K562 (cell line): ENCODE results near the gene SEPTIN6. TPM values are rescaled to one million over a fixed set of nuclear protein-coding genes. Genes with fewer than 3 reads are reported as not detected.

ENCODE experiments used
- ATAC-seq: fragments of 200-7000 bp; cut with Tn5 transposase; 3 replicates; pipeline ENCODE4 v1.9.1; 2020; ENCODE audit warnings: moderate library complexity
- BruUV-seq: library from RNA; stranded (reverse); fragments of 400-500 nt; replicated peaks from 2 replicates; lab custom pipeline; 2021; lab: Mats Ljungman, UMichigan
- CTCF ChIA-PET: fragments of 300-600 bp; formaldehyde crosslinking; extraction: SDS; loops from one replicate; lab custom pipeline; 2021; ENCODE audit warnings: low intra/inter-chr PET ratio; lab: Yijun Ruan, JAX
- POLR2A ChIA-PET: fragments of 300-600, 350-650 bp; sonication (Branson Sonifier 250); formaldehyde crosslinking; extraction: SDS; loops from one replicate; lab custom pipeline; 2021; ENCODE audit warnings: antibody characterized with exemption, inconsistent platforms; lab: Yijun Ruan, JAX
- DNase-seq, 4 experiments: peaks; one replicate each; pipeline versions ENCODE4 v3.0.0 to v3.0.0-alpha.2; 2011 to 2018; ENCODE audit warnings: low spot score in 3 of 4, mixed read lengths in 3 of 4; ENCODE audit errors: extremely low read depth in 1 of 4
- FAIRE-seq: peaks from 2 replicates; lab custom pipeline; 2011; peaks lifted over from hg19 to GRCh38; lab: Jason Lieb, UNC
- H2AFZ ChIP-seq: 2 replicates; pipeline ENCODE4 v1.6.0; 2011; ENCODE audit warnings: low read depth, low read length, control low read depth, inconsistent platforms
- H3K27ac ChIP-seq: fragments of 200-600 bp; 3 replicates; pipeline ENCODE4 v1.8.0; 2011; ENCODE audit warnings: low read depth, mild to moderate bottlenecking, control low read depth, inconsistent platforms, low read length, moderate library complexity, mixed read lengths; ENCODE audit errors: extremely low read depth
- H3K27me3 ChIP-seq, 2 experiments: fragments of 300-600 bp in 1 of 2; 2 replicates in 1 of 2; 3 replicates in 1 of 2; pipeline versions ENCODE4 v1.6.0 to v1.8.0; 2011; ENCODE audit warnings: inconsistent platforms in 2 of 2, low read length in 2 of 2, mild to moderate bottlenecking in 1 of 2, mixed read lengths in 1 of 2, moderate library complexity in 1 of 2; ENCODE audit not compliant: control insufficient read depth in 2 of 2, insufficient read depth in 2 of 2
- H3K36me3 ChIP-seq: fragments of 300-600 bp; 3 replicates; pipeline ENCODE4 v1.8.0; 2011; ENCODE audit warnings: mild to moderate bottlenecking, low read length, inconsistent platforms; ENCODE audit not compliant: control insufficient read depth, insufficient read depth
- H3K4me1 ChIP-seq, 2 experiments: fragments of 200-600 bp in 1 of 2; replicated peaks in 1 of 2; 2 replicates in 1 of 2; 3 replicates in 1 of 2; pipeline versions ENCODE4 v1.5.1 to v1.8.0; 2011; ENCODE audit warnings: inconsistent platforms in 2 of 2, low read length in 2 of 2, mild to moderate bottlenecking in 1 of 2, mixed read lengths in 1 of 2, moderate library complexity in 1 of 2; ENCODE audit not compliant: control insufficient read depth in 2 of 2, insufficient read depth in 2 of 2
- H3K4me2 ChIP-seq: 2 replicates; pipeline ENCODE4 v1.6.1; 2011; ENCODE audit warnings: low read length, control low read depth, inconsistent platforms, mixed read lengths; ENCODE audit not compliant: insufficient read depth
- H3K4me3 ChIP-seq: fragments of 200-600 bp; sonication (generic), shearing (Covaris generic); 2 replicates; pipeline ENCODE4 v1.5.1; 2016; ENCODE audit warnings: control low read depth, inconsistent platforms
- H3K79me2 ChIP-seq: fragments of 200-600 bp; 3 replicates; pipeline ENCODE4 v1.8.0; 2011; ENCODE audit warnings: low read length, inconsistent platforms; ENCODE audit not compliant: control insufficient read depth, insufficient read depth
- H3K9ac ChIP-seq, 2 experiments: 2 replicates each; pipeline versions ENCODE4 v1.6.0 to v1.6.1; 2011; ENCODE audit warnings: low read depth in 2 of 2, low read length in 2 of 2, control low read depth in 1 of 2, inconsistent platforms in 1 of 2, mild to moderate bottlenecking in 1 of 2, mixed read lengths in 1 of 2; ENCODE audit not compliant: insufficient read depth in 1 of 2
- H3K9me1 ChIP-seq: one replicate; pipeline ENCODE4 v1.6.0; 2011; ENCODE audit warnings: inconsistent platforms, mild to moderate bottlenecking, low read length, moderate library complexity; ENCODE audit not compliant: control insufficient read depth, insufficient read depth
- H3K9me3 ChIP-seq: replicated peaks from 2 replicates; pipeline ENCODE4 v1.5.1; 2011; ENCODE audit warnings: low read depth, low read length, inconsistent platforms; ENCODE audit not compliant: control insufficient read depth, insufficient read depth
- H4K20me1 ChIP-seq: replicated peaks from 2 replicates; pipeline ENCODE4 v1.6.1; 2011; ENCODE audit warnings: low read length, inconsistent platforms, mixed read lengths; ENCODE audit not compliant: control insufficient read depth, insufficient read depth
- BCOR ChIP-seq: fragments of 450-650 bp; IDR thresholded peaks from 2 replicates; pipeline ENCODE4 v1.6.1; 2016
- CC2D1A ChIP-seq: fragments of 450-650 bp; IDR thresholded peaks from 2 replicates; pipeline ENCODE4 v1.6.1; 2017; ENCODE audit warnings: mild to moderate bottlenecking
- ETS2 ChIP-seq: IDR thresholded peaks from 2 replicates; pipeline ENCODE4 v1.6.1; 2016; ENCODE audit warnings: borderline replicate concordance, missing genetic modification characterization, mild to moderate bottlenecking, moderate library complexity, missing compliant biosample characterization; ENCODE audit not compliant: poor library complexity, severe bottlenecking
- HNRNPL ChIP-seq: fragments of 200-400 bp; formaldehyde crosslinking; IDR thresholded peaks from 2 replicates; pipeline ENCODE4 v1.6.1; 2017; ENCODE audit warnings: low read depth, mild to moderate bottlenecking, low read length
- KDM1A ChIP-seq, 2 experiments: fragments of 450-650 bp; IDR thresholded peaks; 2 replicates each; pipeline ENCODE4 v1.6.1; 2016; ENCODE audit warnings: mild to moderate bottlenecking in 2 of 2
- RFX1 ChIP-seq: fragments of 450-650 bp; IDR thresholded peaks from 2 replicates; pipeline ENCODE4 v1.6.1; 2016; ENCODE audit warnings: mild to moderate bottlenecking, moderate library complexity
- SMARCA5 ChIP-seq: fragments of 450-650 bp; IDR thresholded peaks from 2 replicates; pipeline ENCODE4 v1.6.1; 2016
- SRSF9 ChIP-seq: fragments of 200-400 bp; formaldehyde crosslinking; IDR thresholded peaks from 2 replicates; pipeline ENCODE4 v1.6.1; 2017; ENCODE audit warnings: low read depth, low read length, borderline replicate concordance
- STAG1 ChIP-seq: sonication (generic); formaldehyde crosslinking; IDR thresholded peaks from 2 replicates; pipeline ENCODE4 v1.5.0; 2020; ENCODE audit warnings: missing genetic modification reagents, borderline replicate concordance
- ZNF239 ChIP-seq: fragments of 250-450 bp; sonication (Bioruptor Pico); IDR thresholded peaks from 2 replicates; pipeline ENCODE4 v1.4.0; 2020; ENCODE audit warnings: mild to moderate bottlenecking
- WGBS: fragments of 100-300 bp; shearing (Covaris generic); methylation state at CpG from one replicate; pipeline ENCODE4 v1.1.6; 2016; ENCODE audit warnings: low coverage, mixed read lengths; ENCODE audit not compliant: insufficient coverage; ENCODE audit errors: missing lambda C conversion rate; 5-methylcytosine and 5-hydroxymethylcytosine counted together
- in situ Hi-C: fragments of 300-500 bp; cut with MboI; formaldehyde crosslinking; loops from 4 replicates; pipeline ENCODE4 v1.15.0; 2018; ENCODE audit warnings: inconsistent platforms, mixed read lengths
- intact Hi-C: fragments of 100-400 bp; cut with micrococcal nuclease; formaldehyde crosslinking; loops from 2 replicates; pipeline ENCODE4 v1.14.2; 2022
- polyA plus RNA-seq, 8 experiments: library from polyadenylated mRNA; depleted of rRNA in 4 of 8; stranded (reverse) in 5 of 8; unstranded in 3 of 8; fragments of >200 nt; fragmentation: Nextera tagmentation in 2 of 8; fragmentation: Illumina TruSeq in 1 of 8; extraction: Ambion mirVana in 2 of 8; extraction: Trizol in 1 of 8; gene quantifications; 2 replicates each; pipeline versions ENCODE4 v1.2.1 to v1.2.3, GENCODE V29; 2011 to 2014; ENCODE audit warnings: inconsistent platforms in 1 of 8, missing spikeins in 1 of 8
- total RNA-seq, 7 experiments: library from RNA; depleted of rRNA in 6 of 7; stranded (reverse); fragments of >200 nt in 6 of 7; fragmentation: Illumina TruSeq in 2 of 7; extraction: Trizol in 2 of 7; gene quantifications; 2 replicates each; pipeline versions ENCODE4 v1.2.1 to v1.2.3, GENCODE V29; 2011 to 2021; ENCODE audit warnings: low replicate concordance in 1 of 7
- TF ChIP-seq, protein P1 (sequence below): fragments of 200-800 bp; sonication (Bioruptor generic); IDR thresholded peaks from 2 replicates; pipeline ENCODE4 v1.6.1; 2016; ENCODE audit warnings: missing genetic modification characterization, missing compliant biosample characterization

SEPTIN6 gene
- total and polyA plus RNA-seq, 9 of the 15 experiments (the other 6 are each of a cell fraction or from before 2014, with no cell fraction given): 8.4 to 67.0 (median 37.8) TPM

GRCh38 chrX:119726900-119727555 is 34.1 kb upstream of the SEPTIN6 start (continued):
- TF ChIP-seq, protein P1, sequence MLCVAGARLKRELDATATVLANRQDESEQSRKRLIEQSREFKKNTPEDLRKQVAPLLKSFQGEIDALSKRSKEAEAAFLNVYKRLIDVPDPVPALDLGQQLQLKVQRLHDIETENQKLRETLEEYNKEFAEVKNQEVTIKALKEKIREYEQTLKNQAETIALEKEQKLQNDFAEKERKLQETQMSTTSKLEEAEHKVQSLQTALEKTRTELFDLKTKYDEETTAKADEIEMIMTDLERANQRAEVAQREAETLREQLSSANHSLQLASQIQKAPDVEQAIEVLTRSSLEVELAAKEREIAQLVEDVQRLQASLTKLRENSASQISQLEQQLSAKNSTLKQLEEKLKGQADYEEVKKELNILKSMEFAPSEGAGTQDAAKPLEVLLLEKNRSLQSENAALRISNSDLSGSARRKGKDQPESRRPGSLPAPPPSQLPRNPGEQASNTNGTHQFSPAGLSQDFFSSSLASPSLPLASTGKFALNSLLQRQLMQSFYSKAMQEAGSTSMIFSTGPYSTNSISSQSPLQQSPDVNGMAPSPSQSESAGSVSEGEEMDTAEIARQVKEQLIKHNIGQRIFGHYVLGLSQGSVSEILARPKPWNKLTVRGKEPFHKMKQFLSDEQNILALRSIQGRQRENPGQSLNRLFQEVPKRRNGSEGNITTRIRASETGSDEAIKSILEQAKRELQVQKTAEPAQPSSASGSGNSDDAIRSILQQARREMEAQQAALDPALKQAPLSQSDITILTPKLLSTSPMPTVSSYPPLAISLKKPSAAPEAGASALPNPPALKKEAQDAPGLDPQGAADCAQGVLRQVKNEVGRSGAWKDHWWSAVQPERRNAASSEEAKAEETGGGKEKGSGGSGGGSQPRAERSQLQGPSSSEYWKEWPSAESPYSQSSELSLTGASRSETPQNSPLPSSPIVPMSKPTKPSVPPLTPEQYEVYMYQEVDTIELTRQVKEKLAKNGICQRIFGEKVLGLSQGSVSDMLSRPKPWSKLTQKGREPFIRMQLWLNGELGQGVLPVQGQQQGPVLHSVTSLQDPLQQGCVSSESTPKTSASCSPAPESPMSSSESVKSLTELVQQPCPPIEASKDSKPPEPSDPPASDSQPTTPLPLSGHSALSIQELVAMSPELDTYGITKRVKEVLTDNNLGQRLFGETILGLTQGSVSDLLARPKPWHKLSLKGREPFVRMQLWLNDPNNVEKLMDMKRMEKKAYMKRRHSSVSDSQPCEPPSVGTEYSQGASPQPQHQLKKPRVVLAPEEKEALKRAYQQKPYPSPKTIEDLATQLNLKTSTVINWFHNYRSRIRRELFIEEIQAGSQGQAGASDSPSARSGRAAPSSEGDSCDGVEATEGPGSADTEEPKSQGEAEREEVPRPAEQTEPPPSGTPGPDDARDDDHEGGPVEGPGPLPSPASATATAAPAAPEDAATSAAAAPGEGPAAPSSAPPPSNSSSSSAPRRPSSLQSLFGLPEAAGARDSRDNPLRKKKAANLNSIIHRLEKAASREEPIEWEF (CRISPR knock-in tag): no peak
- TF ChIP-seq RFX1: peak; percentile 48
- no peak for TF ChIP-seq ZNF239 (CRISPR knock-in tag)

GRCh38 chrX:119721926-119722325 is 29.0 kb upstream of the SEPTIN6 start:
- H3K4me1 ChIP-seq: peaks cover 0 to 2% of the 10 kb centered on the region in 2 experiments; a peak in 1 of 5 replicates
- H4K20me1 ChIP-seq: no peaks in the 10 kb centered on the region
- 20% methylated on average over 1 of the region's 2 CpGs for whole genome bisulfite sequencing
- FAIRE-seq: no peak
- no peak for TF ChIP-seq STAG1 (CRISPR knock-in tag)
- TF ChIP-seq SRSF9: no peak
- TF ChIP-seq KDM1A (IDR thresholded peaks at IDR 0.05): 0 out of 4 replicates have a peak, but pooled peaks of 1 of the 2 experiments have one; percentile 34
- TF ChIP-seq BCOR: peak; percentile 79; the same call in 1 of the 2 replicates
- no peak for TF ChIP-seq HNRNPL
- no peak for TF ChIP-seq CC2D1A
- peak; percentile 66; the same call in 1 of the 2 replicates for TF ChIP-seq SMARCA5
- TF ChIP-seq ETS2 (tag): no peak
- H3K9me1 ChIP-seq: no peaks in the 10 kb centered on the region
- no peaks in the 10 kb centered on the region for H3K79me2 ChIP-seq
- H3K9me3 ChIP-seq: no peaks in the 10 kb centered on the region
- no peaks in the 10 kb centered on the region for H3K36me3 ChIP-seq
- ATAC-seq: no peak
- ChIA-PET POLR2A (no interaction called here), CTCF (no interaction called here)
- in situ Hi-C loops (no loop called here), intact Hi-C loops (no loop called here)
- H3K9ac ChIP-seq: no peak overlapping the region
- no peaks in the 10 kb centered on the region for H3K27me3 ChIP-seq
- no peak overlapping the region for H2AFZ ChIP-seq
- DNase-seq: no peak
- BruUV-seq: no TSS peak
- H3K4me2 ChIP-seq: no peak overlapping the region
- no peak overlapping the region for H3K27ac ChIP-seq
- H3K4me3 ChIP-seq: no peak overlapping the region
